22Rv1 (cell line): ENCODE results near the gene TMEM163.

Experiments used
- ZFX ChIP-seq: fragments of 450-650 bp; IDR thresholded peaks from 2 replicates; pipeline ENCODE4 v1.6.1; 2017; ENCODE audit warnings: antibody characterized with exemption, borderline replicate concordance
- TF ChIP-seq, protein P1 (sequence below): fragments of 450-650 bp; IDR thresholded peaks from 2 replicates; pipeline ENCODE4 v1.5.1; 2017; ENCODE audit warnings: mild to moderate bottlenecking

DNA sequence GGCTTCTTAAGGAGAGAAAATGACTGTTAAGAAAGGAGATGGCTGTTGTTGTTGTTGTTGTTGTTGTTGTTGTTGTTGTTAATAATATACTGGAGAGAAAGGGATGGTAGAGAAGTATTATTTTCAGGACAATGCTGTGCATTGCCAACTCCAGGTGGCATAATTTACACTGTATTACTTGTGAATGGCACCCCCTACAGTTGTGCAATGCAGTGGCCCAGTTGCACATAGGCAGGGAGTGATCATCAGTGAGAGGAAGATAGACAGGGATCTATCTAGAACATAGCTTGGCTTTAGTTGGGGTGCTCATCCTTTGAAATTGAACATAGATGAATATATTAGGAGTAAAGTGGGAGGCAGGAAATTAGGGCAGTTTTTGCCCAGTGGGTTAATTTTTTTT, 47.2 kb upstream of the TMEM163 start:
- TF ChIP-seq, protein P1, sequence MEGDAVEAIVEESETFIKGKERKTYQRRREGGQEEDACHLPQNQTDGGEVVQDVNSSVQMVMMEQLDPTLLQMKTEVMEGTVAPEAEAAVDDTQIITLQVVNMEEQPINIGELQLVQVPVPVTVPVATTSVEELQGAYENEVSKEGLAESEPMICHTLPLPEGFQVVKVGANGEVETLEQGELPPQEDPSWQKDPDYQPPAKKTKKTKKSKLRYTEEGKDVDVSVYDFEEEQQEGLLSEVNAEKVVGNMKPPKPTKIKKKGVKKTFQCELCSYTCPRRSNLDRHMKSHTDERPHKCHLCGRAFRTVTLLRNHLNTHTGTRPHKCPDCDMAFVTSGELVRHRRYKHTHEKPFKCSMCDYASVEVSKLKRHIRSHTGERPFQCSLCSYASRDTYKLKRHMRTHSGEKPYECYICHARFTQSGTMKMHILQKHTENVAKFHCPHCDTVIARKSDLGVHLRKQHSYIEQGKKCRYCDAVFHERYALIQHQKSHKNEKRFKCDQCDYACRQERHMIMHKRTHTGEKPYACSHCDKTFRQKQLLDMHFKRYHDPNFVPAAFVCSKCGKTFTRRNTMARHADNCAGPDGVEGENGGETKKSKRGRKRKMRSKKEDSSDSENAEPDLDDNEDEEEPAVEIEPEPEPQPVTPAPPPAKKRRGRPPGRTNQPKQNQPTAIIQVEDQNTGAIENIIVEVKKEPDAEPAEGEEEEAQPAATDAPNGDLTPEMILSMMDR: no peak
- no peak for TF ChIP-seq ZFX
